Activated naive CD4-positive, alpha-beta T cell treated with anti-CD3 and anti-CD28 coated beads, Interleukin-2, amount 50 U/mL, for 24 hours (primary cell): ENCODE data around the gene ARHGAP26.
"Not testable (repeated sequence)": the region's sequence is repeated elsewhere in the genome, so short reads cannot be mapped to it uniquely, and the experiment has no call there.

Source experiments
- H3K27ac Mint-ChIP-seq: one replicate; pipeline ENCODE4 v1.8.0; 2021; ENCODE audit warnings: mild to moderate bottlenecking, mixed read lengths
- H3K27me3 Mint-ChIP-seq: one replicate; pipeline ENCODE4 v1.8.0; 2021; ENCODE audit warnings: mixed read lengths
- H3K36me3 Mint-ChIP-seq: one replicate; pipeline ENCODE4 v1.8.0; 2021; ENCODE audit warnings: mixed read lengths
- H3K4me1 Mint-ChIP-seq: one replicate; pipeline ENCODE4 v1.8.0; 2021; ENCODE audit warnings: mixed read lengths
- H3K4me3 Mint-ChIP-seq: one replicate; pipeline ENCODE4 v1.8.0; 2021; ENCODE audit warnings: mild to moderate bottlenecking, mixed read lengths
- H3K9me3 Mint-ChIP-seq: one replicate; pipeline ENCODE4 v1.8.0; 2021; ENCODE audit warnings: mixed read lengths

Gene ARHGAP26

DNA sequence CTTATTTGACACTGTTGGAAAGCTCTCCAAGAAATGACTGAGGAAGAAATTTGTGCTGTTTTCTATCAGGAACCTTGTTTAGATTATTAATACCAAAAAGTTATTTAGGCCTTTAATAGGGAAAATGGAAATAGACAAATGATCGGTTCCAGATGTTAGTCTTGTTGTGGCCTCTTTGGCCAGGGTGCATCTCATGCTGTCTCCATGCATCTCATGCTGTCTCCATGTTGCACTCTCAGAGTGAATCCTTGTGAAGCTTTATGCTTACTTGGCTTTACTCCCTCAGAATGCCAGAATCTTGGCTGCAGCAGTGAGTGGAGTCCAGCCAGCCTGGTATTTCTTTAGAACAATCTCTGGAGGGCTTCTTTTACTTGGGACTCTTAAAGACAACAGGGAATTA lies 185.5 kb downstream of the ARHGAP26 start:
- Mint-ChIP-seq H3K27me3 (no peaks in the 10 kb centered on the region), H3K4me3 (no peak overlapping the region), H3K4me1 (peaks cover 25% of the 10 kb centered on the region), H3K27ac (no peak overlapping the region), H3K9me3 (no peaks in the 10 kb centered on the region), H3K36me3 (peaks cover 19% of the 10 kb centered on the region)

GRCh38 chr5:142957528-142957927 lies 187.4 kb downstream of the ARHGAP26 start:
- no peak overlapping the region for H3K4me3 Mint-ChIP-seq
- H3K36me3 Mint-ChIP-seq, result peaks cover 15% of the 10 kb centered on the region
- H3K9me3 Mint-ChIP-seq, result no peaks in the 10 kb centered on the region
- H3K27me3 Mint-ChIP-seq, result no peaks in the 10 kb centered on the region
- peaks cover 20% of the 10 kb centered on the region for H3K4me1 Mint-ChIP-seq
- no peak overlapping the region for H3K27ac Mint-ChIP-seq

DNA sequence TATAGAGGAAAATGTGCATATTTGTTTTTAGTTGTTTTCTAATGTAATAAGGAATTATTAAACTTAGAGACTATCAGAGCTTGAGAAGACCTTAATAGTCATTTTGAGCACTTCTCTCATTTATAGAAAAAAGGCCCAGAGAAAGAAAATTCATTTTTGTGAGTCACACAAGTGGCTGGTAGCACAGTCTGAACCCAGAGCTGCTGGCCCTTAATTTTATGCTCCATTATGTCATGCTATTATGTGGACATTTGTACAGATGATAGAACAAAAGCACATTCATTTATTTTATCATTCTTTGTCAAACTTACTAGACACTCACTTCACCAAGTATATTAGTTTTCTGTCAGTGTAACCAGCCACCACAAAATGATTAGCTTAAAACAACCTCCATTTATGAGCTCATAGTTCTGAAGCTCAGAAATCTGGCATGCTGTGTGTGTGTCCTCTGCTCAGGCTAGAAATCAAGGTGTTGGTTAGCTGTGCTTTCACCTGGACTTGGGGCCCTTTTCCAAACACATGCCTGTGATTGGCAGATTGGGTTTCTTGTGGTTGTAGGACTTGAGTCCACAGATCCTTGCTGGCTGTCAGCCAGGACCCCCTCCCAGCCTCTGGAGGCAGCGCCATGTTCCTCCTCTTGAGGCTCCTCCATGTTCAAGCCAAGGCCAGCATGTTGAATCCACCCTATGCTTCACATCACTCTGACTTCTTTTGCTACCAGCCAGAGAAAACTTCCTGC lies 188.9 kb downstream of the ARHGAP26 start:
- no peak overlapping the region for H3K4me3 Mint-ChIP-seq
- H3K9me3 Mint-ChIP-seq, result no peaks in the 10 kb centered on the region
- H3K27ac Mint-ChIP-seq, result no peak overlapping the region
- H3K4me1 Mint-ChIP-seq, result peaks cover 20% of the 10 kb centered on the region
- no peaks in the 10 kb centered on the region for H3K27me3 Mint-ChIP-seq
- peaks cover 11% of the 10 kb centered on the region for H3K36me3 Mint-ChIP-seq

DNA sequence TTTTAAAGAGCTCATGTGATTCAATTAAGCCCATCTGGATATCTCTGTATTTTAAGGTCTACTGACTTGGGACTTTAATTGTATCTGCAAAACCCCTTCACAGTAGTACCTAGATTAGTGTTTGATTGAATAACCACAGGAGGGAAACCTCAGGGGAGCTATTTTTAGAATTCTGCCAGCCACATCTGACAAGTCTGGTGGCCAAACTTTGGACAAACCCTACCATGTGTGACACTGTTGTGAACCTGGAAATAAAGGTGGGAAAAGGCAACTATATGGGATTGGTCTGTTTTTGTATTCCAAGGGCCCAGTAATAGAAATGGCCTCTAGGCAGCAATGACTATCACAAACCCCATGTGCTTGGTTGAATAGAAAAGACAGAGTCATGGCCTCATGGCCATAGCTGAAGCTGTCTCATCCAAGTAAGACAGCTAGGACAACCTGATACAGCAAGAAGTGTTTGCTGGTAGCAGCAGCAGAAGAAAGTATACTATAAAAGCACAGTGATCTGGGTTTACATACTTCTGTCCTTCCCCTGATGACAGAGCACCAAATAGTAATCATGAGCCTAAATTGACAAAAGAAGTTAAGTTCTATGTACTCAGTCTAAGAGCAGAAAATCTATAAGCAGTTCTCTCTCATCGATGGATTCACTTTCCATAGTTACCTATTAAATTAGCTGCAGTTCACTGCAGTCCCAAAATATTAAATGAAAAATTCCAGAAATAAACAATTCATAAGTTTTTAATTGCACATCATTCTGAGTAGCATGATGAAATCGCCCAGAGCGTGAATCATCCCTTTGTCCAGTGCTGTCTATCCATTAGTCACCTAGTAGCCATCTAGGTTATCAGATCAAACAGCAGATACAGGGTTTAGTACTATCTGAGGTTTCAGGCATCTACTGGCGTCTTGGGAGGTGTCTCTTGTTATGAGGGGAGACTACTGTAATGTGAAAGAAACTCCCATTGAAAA lies 189.8 kb downstream of the ARHGAP26 start:
- Mint-ChIP-seq H3K4me1 (peaks cover 26% of the 10 kb centered on the region), H3K27me3 (no peaks in the 10 kb centered on the region), H3K9me3 (no peaks in the 10 kb centered on the region), H3K27ac (no peak overlapping the region), H3K36me3 (peaks cover 8% of the 10 kb centered on the region), H3K4me3 (no peak overlapping the region)

DNA sequence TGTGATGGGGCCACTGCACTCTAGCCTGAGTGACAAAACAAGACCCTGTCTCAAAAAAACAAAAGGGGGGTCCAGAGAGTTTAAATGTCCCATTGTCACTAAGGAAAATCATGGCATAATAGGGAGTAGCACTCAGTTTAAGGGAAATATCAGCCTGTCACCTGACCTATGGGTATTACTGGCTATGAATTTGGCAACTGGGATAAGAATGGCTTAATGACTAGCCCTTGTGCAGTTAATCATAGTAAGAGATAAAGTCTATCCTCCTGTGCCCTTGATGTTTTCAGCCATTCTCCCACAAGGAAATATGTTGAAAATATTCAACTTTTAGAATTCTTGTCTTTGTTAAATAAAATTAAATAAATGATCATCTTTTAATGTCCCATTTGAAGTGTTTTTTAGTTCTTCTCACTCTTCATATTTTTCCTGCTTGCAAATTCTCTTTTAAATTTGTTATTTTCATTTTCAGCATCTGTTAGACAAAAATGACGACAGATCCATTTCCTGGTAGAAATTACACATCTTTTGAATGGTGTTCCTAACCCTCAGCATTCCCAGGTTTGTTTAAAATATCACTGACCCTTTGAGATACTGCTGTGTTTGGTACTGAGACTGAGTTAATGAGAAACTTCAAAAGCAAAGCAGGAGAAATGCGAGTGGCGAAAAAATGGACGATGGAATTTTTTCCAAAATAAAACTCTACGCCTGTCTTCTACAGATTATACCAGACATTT lies 191.4 kb downstream of the ARHGAP26 start:
- H3K27ac Mint-ChIP-seq, result no peak overlapping the region
- no peaks in the 10 kb centered on the region for H3K9me3 Mint-ChIP-seq
- no peaks in the 10 kb centered on the region for H3K27me3 Mint-ChIP-seq
- H3K4me3 Mint-ChIP-seq, result no peak overlapping the region
- H3K4me1 Mint-ChIP-seq, result peaks cover 26% of the 10 kb centered on the region
- peaks cover 6% of the 10 kb centered on the region for H3K36me3 Mint-ChIP-seq

GRCh38 chr5:142962174-142962533 lies 192.0 kb downstream of the ARHGAP26 start:
- no peaks in the 10 kb centered on the region for H3K27me3 Mint-ChIP-seq
- peaks cover 26% of the 10 kb centered on the region for H3K4me1 Mint-ChIP-seq
- H3K36me3 Mint-ChIP-seq, result peaks cover 6% of the 10 kb centered on the region
- H3K9me3 Mint-ChIP-seq, result no peaks in the 10 kb centered on the region
- H3K4me3 Mint-ChIP-seq, result no peak overlapping the region
- no peak overlapping the region for H3K27ac Mint-ChIP-seq

DNA sequence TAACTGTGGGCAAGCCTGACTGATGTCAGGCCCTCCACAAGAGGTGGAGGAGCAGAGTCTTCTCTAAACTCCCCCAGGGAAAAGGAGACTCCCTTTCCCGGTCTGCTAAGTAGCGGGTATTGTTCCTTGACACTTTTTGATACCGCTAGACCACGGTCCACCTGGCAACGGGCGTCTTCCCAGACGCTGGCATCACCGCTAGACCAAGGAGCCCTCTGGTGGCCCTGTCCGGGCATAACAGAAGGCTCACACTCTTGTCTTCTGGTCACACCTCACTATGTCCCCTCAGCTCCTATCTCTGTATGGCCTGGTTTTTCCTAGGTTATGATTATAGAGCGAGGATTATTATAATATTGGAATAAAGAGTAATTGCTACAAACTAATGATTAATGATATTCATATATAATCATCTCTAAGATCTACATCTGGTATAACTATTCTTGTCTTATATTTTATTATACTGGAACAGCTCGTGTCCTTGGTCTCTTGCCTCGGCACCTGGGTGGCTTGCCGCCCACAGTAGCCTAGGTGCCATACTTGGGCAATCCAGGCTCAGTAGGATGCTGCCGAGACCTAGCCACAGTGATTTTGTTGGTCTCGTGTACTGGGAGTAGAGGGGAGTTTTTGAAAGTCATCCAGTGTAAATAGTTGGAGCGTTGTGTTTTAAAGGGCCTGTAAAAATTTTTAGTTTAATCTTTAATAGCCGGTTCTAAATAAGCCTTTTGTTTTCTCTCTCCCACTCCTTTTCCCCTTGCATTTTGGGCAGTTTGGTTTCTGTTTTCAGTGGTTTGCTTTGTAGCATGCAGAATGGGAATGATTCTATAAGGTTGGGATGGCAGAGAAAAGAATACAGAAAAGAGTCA lies 195.3 kb downstream of the ARHGAP26 start:
- peaks cover 15% of the 10 kb centered on the region for H3K4me1 Mint-ChIP-seq
- H3K9me3 Mint-ChIP-seq, H3K27me3 Mint-ChIP-seq, H3K27ac Mint-ChIP-seq, H3K36me3 Mint-ChIP-seq, H3K4me3 Mint-ChIP-seq: not testable (repeated sequence)

DNA sequence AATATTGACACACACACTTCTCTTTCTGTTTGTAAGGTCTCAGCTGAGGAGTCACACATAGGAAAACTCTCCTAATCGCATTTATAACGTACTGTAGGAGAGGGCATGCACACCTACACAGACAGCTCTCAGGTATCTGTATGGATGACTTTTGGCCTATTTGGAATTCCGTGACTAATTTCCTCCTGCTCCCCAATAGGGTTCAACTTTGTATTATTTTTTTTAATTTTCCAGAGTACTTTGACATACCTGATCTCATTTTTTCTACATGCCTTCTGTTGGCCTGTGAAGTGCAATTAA lies 195.9 kb downstream of the ARHGAP26 start:
- H3K36me3 Mint-ChIP-seq, result peaks cover 10% of the 10 kb centered on the region
- H3K9me3 Mint-ChIP-seq, result no peaks in the 10 kb centered on the region

GRCh38 chr5:142969186-142969585 lies 199.0 kb downstream of the ARHGAP26 start:
- peaks cover 46% of the 10 kb centered on the region for H3K4me1 Mint-ChIP-seq
- peaks cover 8% of the 10 kb centered on the region for H3K36me3 Mint-ChIP-seq
- no peaks in the 10 kb centered on the region for H3K9me3 Mint-ChIP-seq
- no peak overlapping the region for H3K4me3 Mint-ChIP-seq
- H3K27me3 Mint-ChIP-seq, result no peaks in the 10 kb centered on the region
- no peak overlapping the region for H3K27ac Mint-ChIP-seq

More for the DNA sequence above, 195.9 kb downstream of the ARHGAP26 start:
- Mint-ChIP-seq H3K4me1 (peaks cover 20% of the 10 kb centered on the region), H3K4me3 (no peak overlapping the region), H3K27ac (no peak overlapping the region), H3K27me3 (no peaks in the 10 kb centered on the region)

- Mint-ChIP-seq H3K36me3 (peaks cover 11% of the 10 kb centered on the region), H3K27ac (no peak overlapping the region), H3K27me3 (no peaks in the 10 kb centered on the region), H3K4me1 (peaks cover 41% of the 10 kb centered on the region), H3K9me3 (no peaks in the 10 kb centered on the region), H3K4me3 (no peak overlapping the region)
Measured at GRCh38 chr5:142969624-142970439, 199.7 kb downstream of the ARHGAP26 start.

- no peak overlapping the region for H3K4me3 Mint-ChIP-seq
- peaks cover 40% of the 10 kb centered on the region for H3K4me1 Mint-ChIP-seq
- H3K27me3 Mint-ChIP-seq, result no peaks in the 10 kb centered on the region
- H3K36me3 Mint-ChIP-seq, result peaks cover 11% of the 10 kb centered on the region
- no peaks in the 10 kb centered on the region for H3K9me3 Mint-ChIP-seq
- no peak overlapping the region for H3K27ac Mint-ChIP-seq
Measured at GRCh38 chr5:142970440-142971030, 200.4 kb downstream of the ARHGAP26 start.

DNA sequence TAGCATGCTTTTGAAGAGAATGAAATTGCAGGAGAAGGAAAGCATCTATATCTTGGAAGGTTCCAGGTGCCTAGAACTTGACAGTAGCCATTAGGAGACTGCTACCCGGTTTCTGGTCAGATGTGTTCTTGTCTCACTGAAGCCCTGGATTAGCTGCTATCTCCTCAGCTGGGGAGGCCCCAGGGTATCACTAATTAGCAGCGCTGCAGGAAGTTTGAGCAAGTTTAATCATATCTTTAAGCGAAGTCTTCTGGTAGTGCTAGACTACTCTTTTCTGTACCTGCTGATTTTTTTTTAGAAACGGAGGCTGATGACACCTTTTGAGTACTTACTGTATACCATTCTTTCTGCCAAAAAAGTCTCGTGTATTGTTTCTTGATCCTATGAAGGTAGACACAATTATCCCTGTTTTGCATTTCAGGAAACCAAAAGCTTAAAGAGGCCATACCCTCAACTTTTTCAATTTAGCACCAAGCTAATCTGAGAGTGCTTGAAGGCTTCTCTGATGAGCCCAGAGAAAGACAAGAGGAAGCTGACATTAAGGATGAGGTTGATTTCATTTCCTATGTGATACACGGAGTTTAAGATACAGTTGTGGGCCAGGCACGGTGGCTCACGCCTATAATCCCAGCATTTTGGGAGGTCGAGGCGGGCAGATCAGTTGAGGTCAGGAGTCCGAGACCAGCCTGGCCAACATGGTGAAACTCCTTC lies 201.3 kb downstream of the ARHGAP26 start:
- Mint-ChIP-seq H3K36me3 (peaks cover 11% of the 10 kb centered on the region), H3K27ac (no peak overlapping the region), H3K27me3 (no peaks in the 10 kb centered on the region), H3K4me1 (peaks cover 46% of the 10 kb centered on the region), H3K9me3 (no peaks in the 10 kb centered on the region), H3K4me3 (no peak overlapping the region)

GRCh38 chr5:142972064-142972570 lies 201.9 kb downstream of the ARHGAP26 start:
- peaks cover 11% of the 10 kb centered on the region for H3K36me3 Mint-ChIP-seq
- H3K9me3 Mint-ChIP-seq, result no peaks in the 10 kb centered on the region
- H3K27me3 Mint-ChIP-seq, result no peaks in the 10 kb centered on the region
- peaks cover 52% of the 10 kb centered on the region for H3K4me1 Mint-ChIP-seq
- H3K4me3 Mint-ChIP-seq, result no peak overlapping the region
- no peak overlapping the region for H3K27ac Mint-ChIP-seq
